PFSK-1 (cell line): ENCODE data around the gene IFI30.

Experiments used
- POLR2AphosphoS5 ChIP-seq: IDR thresholded peaks from 2 replicates; pipeline ENCODE4 v1.6.1; 2012; ENCODE audit warnings: low read depth, mild to moderate bottlenecking, control low read depth, low read length, moderate library complexity
- REST ChIP-seq, 2 experiments: IDR thresholded peaks; 2 replicates each; pipeline versions ENCODE4 v1.6.1 to v1.8.0; 2011 to 2012; ENCODE audit warnings: low read depth in 2 of 2, low read length in 2 of 2, control low read depth in 1 of 2, inconsistent platforms in 1 of 2, mild to moderate bottlenecking in 1 of 2, moderate library complexity in 1 of 2; ENCODE audit not compliant: insufficient read depth in 1 of 2
- SIN3A ChIP-seq: IDR thresholded peaks from 2 replicates; pipeline ENCODE4 v1.6.1; 2012; ENCODE audit warnings: mild to moderate bottlenecking, low read length, moderate library complexity, borderline replicate concordance; ENCODE audit not compliant: insufficient read depth
- TAF1 ChIP-seq: IDR thresholded peaks from 2 replicates; pipeline ENCODE4 v1.6.1; 2012; ENCODE audit warnings: low read length, control low read depth, borderline replicate concordance; ENCODE audit not compliant: insufficient read depth

GRCh38 chr19:18218600-18218999 is 45.0 kb downstream of the IFI30 start:
- TF ChIP-seq REST (IDR thresholded peaks at IDR 0.05; ENCODE audit: insufficient read depth in 1 of 2, low read depth in 2 of 2, low read length in 2 of 2) = no peak
- TF ChIP-seq POLR2AphosphoS5 = no peak
- TF ChIP-seq TAF1 = no peak
- no peak for TF ChIP-seq SIN3A
